ENCODE data around the gene PPM1D.

- TF ChIP-seq CTCF (IDR thresholded peaks at IDR 0.05) (no peak), POLR2A (IDR thresholded peaks at IDR 0.05) (no peak)
Measured at GRCh38 chr17:60615108-60615507, 15.1 kb downstream of the PPM1D start.

Measured in body of pancreas (tissue), 4 donors.